ENCODE data around the gene GABRG2. TPM values are rescaled to one million over a fixed set of nuclear protein-coding genes. Genes with fewer than 3 reads are reported as not detected.
"Not testable (repeated sequence)": the region's sequence is repeated elsewhere in the genome, so short reads cannot be mapped to it uniquely, and the experiment has no call there.

Gene GABRG2
- total RNA-seq: not detected

GRCh38 chr5:162067655-162068411 is at the start of gene GABRG2:
TSS of gene GABRG2 (plus strand) at chr5:162067773. CDS start at chr5:162068000, 227 bp downstream.
- CTCF ChIA-PET: no interaction called here
- Mint-ChIP-seq H3K27me3 (no peaks in the 10 kb centered on the region), H3K27ac (no peak within 1 kb of the TSS), H3K9me3 (ENCODE audit: low read depth) (peaks cover 2% of the 10 kb centered on the region), H3K36me3 (no peaks in the 10 kb centered on the region), H3K4me1 (no peaks in the 10 kb centered on the region), H3K4me3 (no peak within 1 kb of the TSS)
- DNase-seq: no peak
- no peak for ATAC-seq

GRCh38 chr5:162025312-162025711 is 42.3 kb upstream of the GABRG2 start:
- ATAC-seq (no peak), DNase-seq (no peak)
- H3K9me3 Mint-ChIP-seq (ENCODE audit: low read depth): peaks cover 8% of the 10 kb centered on the region
- CTCF ChIA-PET: no interaction called here
- H3K36me3 Mint-ChIP-seq: no peaks in the 10 kb centered on the region
- H3K27me3 Mint-ChIP-seq: no peaks in the 10 kb centered on the region
- no peak overlapping the region for H3K4me3 Mint-ChIP-seq
- no peak overlapping the region for H3K27ac Mint-ChIP-seq
- H3K4me1 Mint-ChIP-seq: no peaks in the 10 kb centered on the region

- DNase-seq: no peak
- Mint-ChIP-seq H3K27me3 (no peaks in the 10 kb centered on the region), H3K4me1 (no peaks in the 10 kb centered on the region), H3K27ac (no peak overlapping the region), H3K36me3 (no peaks in the 10 kb centered on the region), H3K9me3 (ENCODE audit: low read depth) (peaks cover 7% of the 10 kb centered on the region), H3K4me3 (no peak overlapping the region)
- CTCF ChIA-PET: no interaction called here
- ATAC-seq: no peak
Measured at GRCh38 chr5:162026803-162027202, 40.8 kb upstream of the GABRG2 start.

- Mint-ChIP-seq H3K4me1 (no peaks in the 10 kb centered on the region), H3K27ac (no peak overlapping the region), H3K4me3 (no peak overlapping the region), H3K27me3 (no peaks in the 10 kb centered on the region), H3K36me3 (no peaks in the 10 kb centered on the region), H3K9me3 (ENCODE audit: low read depth) (peaks cover 2% of the 10 kb centered on the region)
- DNase-seq: no peak
- ATAC-seq: no peak
- CTCF ChIA-PET: no interaction called here
Measured at GRCh38 chr5:162037431-162037830, 30.1 kb upstream of the GABRG2 start.

- CTCF ChIA-PET: no interaction called here
- ATAC-seq: no peak
- no peak for DNase-seq
- H3K4me3 Mint-ChIP-seq: no peak overlapping the region
- H3K27ac Mint-ChIP-seq: no peak overlapping the region
- H3K36me3 Mint-ChIP-seq: no peaks in the 10 kb centered on the region
- no peaks in the 10 kb centered on the region for H3K4me1 Mint-ChIP-seq
- H3K27me3 Mint-ChIP-seq: no peaks in the 10 kb centered on the region
- peaks cover 3% of the 10 kb centered on the region for H3K9me3 Mint-ChIP-seq (ENCODE audit: low read depth)
Measured at GRCh38 chr5:162047279-162047678, 20.3 kb upstream of the GABRG2 start.

GRCh38 chr5:162052676-162053075 is 14.9 kb upstream of the GABRG2 start:
- CTCF ChIA-PET: no interaction called here
- H3K27me3 Mint-ChIP-seq: no peaks in the 10 kb centered on the region
- H3K4me3 Mint-ChIP-seq: no peak overlapping the region
- peaks cover 9% of the 10 kb centered on the region for H3K9me3 Mint-ChIP-seq (ENCODE audit: low read depth)
- H3K27ac Mint-ChIP-seq: no peak overlapping the region
- no peaks in the 10 kb centered on the region for H3K36me3 Mint-ChIP-seq
- DNase-seq (no peak), ATAC-seq (no peak)
- no peaks in the 10 kb centered on the region for H3K4me1 Mint-ChIP-seq

GRCh38 chr5:162055095-162055494 is 12.5 kb upstream of the GABRG2 start:
- H3K36me3 Mint-ChIP-seq, H3K4me3 Mint-ChIP-seq, ATAC-seq, DNase-seq, H3K27ac Mint-ChIP-seq, CTCF ChIA-PET, H3K27me3 Mint-ChIP-seq, H3K4me1 Mint-ChIP-seq: not testable (repeated sequence)
- peaks cover 10% of the 10 kb centered on the region for H3K9me3 Mint-ChIP-seq (ENCODE audit: low read depth)

- ATAC-seq (no peak), DNase-seq (no peak)
- H3K4me1 Mint-ChIP-seq: no peaks in the 10 kb centered on the region
- no peak overlapping the region for H3K4me3 Mint-ChIP-seq
- CTCF ChIA-PET: no interaction called here
- no peaks in the 10 kb centered on the region for H3K27me3 Mint-ChIP-seq
- no peak overlapping the region for H3K27ac Mint-ChIP-seq
- peaks cover 2% of the 10 kb centered on the region for H3K9me3 Mint-ChIP-seq (ENCODE audit: low read depth)
- no peaks in the 10 kb centered on the region for H3K36me3 Mint-ChIP-seq
Measured at GRCh38 chr5:162067162-162067561, 411 bp upstream of the GABRG2 start.

- Mint-ChIP-seq H3K27me3 (no peaks in the 10 kb centered on the region), H3K27ac (no peak overlapping the region), H3K4me1 (no peaks in the 10 kb centered on the region), H3K9me3 (ENCODE audit: low read depth) (peaks cover 2% of the 10 kb centered on the region), H3K4me3 (no peak overlapping the region), H3K36me3 (no peaks in the 10 kb centered on the region)
- DNase-seq: no peak
- ATAC-seq: no peak
- CTCF ChIA-PET: no interaction called here
Measured at GRCh38 chr5:162068412-162068811, 839 bp downstream of the GABRG2 start.

- Mint-ChIP-seq H3K27me3 (no peaks in the 10 kb centered on the region), H3K27ac (no peak overlapping the region), H3K9me3 (ENCODE audit: low read depth) (peaks cover 2% of the 10 kb centered on the region), H3K4me1 (no peaks in the 10 kb centered on the region), H3K4me3 (no peak overlapping the region), H3K36me3 (no peaks in the 10 kb centered on the region)
- no peak for DNase-seq
- ATAC-seq: no peak
- CTCF ChIA-PET: no interaction called here
Measured at GRCh38 chr5:162068936-162069335, 1.4 kb downstream of the GABRG2 start.

- ATAC-seq (no peak), DNase-seq (no peak)
- no peaks in the 10 kb centered on the region for H3K27me3 Mint-ChIP-seq
- CTCF ChIA-PET: no interaction called here
- H3K9me3 Mint-ChIP-seq (ENCODE audit: low read depth): no peaks in the 10 kb centered on the region
- H3K36me3 Mint-ChIP-seq: no peaks in the 10 kb centered on the region
- no peaks in the 10 kb centered on the region for H3K4me1 Mint-ChIP-seq
- no peak overlapping the region for H3K4me3 Mint-ChIP-seq
- no peak overlapping the region for H3K27ac Mint-ChIP-seq
Measured at GRCh38 chr5:162078805-162079204, 11.2 kb downstream of the GABRG2 start.

GRCh38 chr5:162091336-162091735 is 23.8 kb downstream of the GABRG2 start:
- no peak for ATAC-seq
- peaks cover 5% of the 10 kb centered on the region for H3K9me3 Mint-ChIP-seq (ENCODE audit: low read depth)
- DNase-seq: no peak
- no peaks in the 10 kb centered on the region for H3K36me3 Mint-ChIP-seq
- no peak overlapping the region for H3K27ac Mint-ChIP-seq
- H3K27me3 Mint-ChIP-seq: no peaks in the 10 kb centered on the region
- H3K4me1 Mint-ChIP-seq: no peaks in the 10 kb centered on the region
- H3K4me3 Mint-ChIP-seq: no peak overlapping the region
- CTCF ChIA-PET: no interaction called here

- H3K4me3 Mint-ChIP-seq: no peak overlapping the region
- no peak for ATAC-seq
- H3K36me3 Mint-ChIP-seq: no peaks in the 10 kb centered on the region
- H3K27me3 Mint-ChIP-seq: no peaks in the 10 kb centered on the region
- CTCF ChIA-PET: no interaction called here
- no peak overlapping the region for H3K27ac Mint-ChIP-seq
- no peaks in the 10 kb centered on the region for H3K4me1 Mint-ChIP-seq
- H3K9me3 Mint-ChIP-seq (ENCODE audit: low read depth): no peaks in the 10 kb centered on the region
- no peak for DNase-seq
Measured at GRCh38 chr5:162096448-162096847, 28.9 kb downstream of the GABRG2 start.

GRCh38 chr5:162107591-162107990 is 40.0 kb downstream of the GABRG2 start:
- CTCF ChIA-PET: no interaction called here
- H3K4me3 Mint-ChIP-seq: no peak overlapping the region
- no peak for ATAC-seq
- H3K4me1 Mint-ChIP-seq: no peaks in the 10 kb centered on the region
- H3K27ac Mint-ChIP-seq: no peak overlapping the region
- no peaks in the 10 kb centered on the region for H3K36me3 Mint-ChIP-seq
- no peaks in the 10 kb centered on the region for H3K27me3 Mint-ChIP-seq
- H3K9me3 Mint-ChIP-seq (ENCODE audit: low read depth): no peaks in the 10 kb centered on the region
- DNase-seq: no peak

GRCh38 chr5:162119801-162120200 is 52.2 kb downstream of the GABRG2 start:
- no peaks in the 10 kb centered on the region for H3K36me3 Mint-ChIP-seq
- DNase-seq (no peak), ATAC-seq (no peak)
- CTCF ChIA-PET: no interaction called here
- H3K27ac Mint-ChIP-seq: no peak overlapping the region
- no peaks in the 10 kb centered on the region for H3K27me3 Mint-ChIP-seq
- no peak overlapping the region for H3K4me3 Mint-ChIP-seq
- no peaks in the 10 kb centered on the region for H3K4me1 Mint-ChIP-seq
- peaks cover 7% of the 10 kb centered on the region for H3K9me3 Mint-ChIP-seq (ENCODE audit: low read depth)

Data from activated CD8-positive, alpha-beta memory T cell treated with anti-CD3 and anti-CD28 coated beads, Interleukin-2, amount 10 ng/mL, durations not matched to agents 7 days and 5 days (primary cell).